Measurements from ENCODE around the gene ZDHHC4.

GRCh38 chr7:6559896-6560295 lies 17.4 kb upstream of the ZDHHC4 start:
- TF ChIP-seq, protein P1, sequence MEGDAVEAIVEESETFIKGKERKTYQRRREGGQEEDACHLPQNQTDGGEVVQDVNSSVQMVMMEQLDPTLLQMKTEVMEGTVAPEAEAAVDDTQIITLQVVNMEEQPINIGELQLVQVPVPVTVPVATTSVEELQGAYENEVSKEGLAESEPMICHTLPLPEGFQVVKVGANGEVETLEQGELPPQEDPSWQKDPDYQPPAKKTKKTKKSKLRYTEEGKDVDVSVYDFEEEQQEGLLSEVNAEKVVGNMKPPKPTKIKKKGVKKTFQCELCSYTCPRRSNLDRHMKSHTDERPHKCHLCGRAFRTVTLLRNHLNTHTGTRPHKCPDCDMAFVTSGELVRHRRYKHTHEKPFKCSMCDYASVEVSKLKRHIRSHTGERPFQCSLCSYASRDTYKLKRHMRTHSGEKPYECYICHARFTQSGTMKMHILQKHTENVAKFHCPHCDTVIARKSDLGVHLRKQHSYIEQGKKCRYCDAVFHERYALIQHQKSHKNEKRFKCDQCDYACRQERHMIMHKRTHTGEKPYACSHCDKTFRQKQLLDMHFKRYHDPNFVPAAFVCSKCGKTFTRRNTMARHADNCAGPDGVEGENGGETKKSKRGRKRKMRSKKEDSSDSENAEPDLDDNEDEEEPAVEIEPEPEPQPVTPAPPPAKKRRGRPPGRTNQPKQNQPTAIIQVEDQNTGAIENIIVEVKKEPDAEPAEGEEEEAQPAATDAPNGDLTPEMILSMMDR (IDR thresholded peaks at IDR 0.05) = no peak
- TF ChIP-seq POLR2AphosphoS5 (IDR thresholded peaks at IDR 0.05) = no peak
- no peak for TF ChIP-seq POLR2A (IDR thresholded peaks at IDR 0.05)
- no peak for TF ChIP-seq EP300 (IDR thresholded peaks at IDR 0.05; ENCODE audit: low read depth)

All from transverse colon (tissue), 4 donors.